ENCODE data around the gene SETDB2. TPM values are rescaled to one million over a fixed set of nuclear protein-coding genes. Genes with fewer than 3 reads are reported as not detected.

SETDB2 gene
- total and polyA plus RNA-seq, 2 of the 13 experiments (the other 11 are each of a cell fraction or from before 2014, with no cell fraction given): 8.1 to 8.7 TPM

- ChIA-PET POLR2A (interaction anchor here (1.0 to 2.9 kb wide), 3 partner anchors 53 to 183 kb away, joined by 4 to 47 read pairs (median 6); partner anchors contain the start of genes CAB39L, RCBTB1 and SETDB2), CTCF (ENCODE audit: low intra/inter-chr PET ratio, low total read pairs) (no interaction called here)
- no peaks in the 10 kb centered on the region for H3K36me3 ChIP-seq (replicated peaks in 1 of 2; ENCODE audit: control insufficient read depth in 1 of 2, insufficient read depth in 2 of 2, low read length in 2 of 2)
- 93% methylated on average over 5 of the region's 5 CpGs for WGBS (ENCODE audit: low lambda C conversion rate)
- H3K27ac ChIP-seq (ENCODE audit: extremely low read length, insufficient read depth, low read length): peak overlapping the region; percentile 17
- no peaks in the 10 kb centered on the region for H4K20me1 ChIP-seq (ENCODE audit: insufficient read depth, low read length)
- H2AFZ ChIP-seq (ENCODE audit: low read length): no peak overlapping the region
- TF ChIP-seq SIX4 (CRISPR knock-in tag; IDR thresholded peaks at IDR 0.05): no peak
- no peak for TF ChIP-seq ZNF839 (CRISPR knock-in tag; IDR thresholded peaks at IDR 0.05; ENCODE audit: borderline replicate concordance)
- TF ChIP-seq SETDB1 (CRISPR knock-in tag; IDR thresholded peaks at IDR 0.05; ENCODE audit: borderline replicate concordance): no peak
- no peak for TF ChIP-seq LRRFIP1 (CRISPR knock-in tag; conservative IDR thresholded peaks at IDR 0.05)
- TF ChIP-seq NCOA2 (CRISPR knock-in tag; IDR thresholded peaks at IDR 0.05): no peak
- no peak for TF ChIP-seq TERF1 (CRISPR knock-in tag; IDR thresholded peaks at IDR 0.05)
- TF ChIP-seq ZNF75D (CRISPR knock-in tag; IDR thresholded peaks at IDR 0.05; ENCODE audit: borderline replicate concordance): no peak
- no peak for TF ChIP-seq TEAD3 (CRISPR knock-in tag; optimal IDR thresholded peaks at IDR 0.05; ENCODE audit: borderline replicate concordance)
- H3K4me3 ChIP-seq (replicated peaks in 1 of 3; ENCODE audit: insufficient read depth in 1 of 3, low read depth in 2 of 3, low read length in 3 of 3): no peak overlapping the region
- BruUV-seq (replicated peaks): TSS peak; percentile 49
- peaks cover 21% of the 10 kb centered on the region for H3K4me1 ChIP-seq (ENCODE audit: insufficient read depth, low read length)
- in situ Hi-C loops (cut with HindIII; ENCODE audit: extremely low pct_ligation_motif_present, low pct_unique_long_range_greater_than_20kb): no loop called here
- H3K9ac ChIP-seq (ENCODE audit: insufficient read depth, low read depth, low read length): no peak overlapping the region
- intact Hi-C loops (cut with micrococcal nuclease; ENCODE audit: unreplicated experiment): loop anchor here (5.0 kb wide), 1 partner anchor 45 kb away; no protein-coding TSS in a partner anchor
- DNase-seq (ENCODE audit: low spot score): no peak
- no peak for FAIRE-seq
- H3K4me2 ChIP-seq (ENCODE audit: low read depth, low read length): no peak overlapping the region
- no peak for ATAC-seq
- no peaks in the 10 kb centered on the region for H3K27me3 ChIP-seq (ENCODE audit: control insufficient read depth in 1 of 2, insufficient read depth in 2 of 2, low read length in 2 of 2)
- no peaks in the 10 kb centered on the region for H3K79me2 ChIP-seq (ENCODE audit: insufficient read depth, low read length)
- no peaks in the 10 kb centered on the region for H3K9me3 ChIP-seq (ENCODE audit: low read length)
These were observed 53.2 kb downstream of the SETDB2 start for GRCh38 chr13:49497272-49497671.
